PC-3 (cell line): ENCODE data around the gene PLEKHG3. TPM values are rescaled to one million over a fixed set of nuclear protein-coding genes. Genes with fewer than 3 reads are reported as not detected.

Experiments used
- ATAC-seq: fragments of 200-7000 bp; cut with Tn5 transposase; 2 replicates; pipeline ENCODE4 v1.9.1; 2020; ENCODE audit warnings: mild to moderate bottlenecking, moderate library complexity
- BruUV-seq: library from RNA; stranded (reverse); fragments of 400-500 nt; replicated peaks from 2 replicates; lab custom pipeline; 2021; lab: Mats Ljungman, UMichigan
- CTCF ChIA-PET: fragments of 300-600 bp; sonication (Branson Sonifier 250); formaldehyde crosslinking; loops from one replicate; lab custom pipeline; 2022; ENCODE audit warnings: antibody characterized with exemption; lab: Charles Lee
- POLR2A ChIA-PET: fragments of 300-600 bp; sonication (Branson Sonifier 250); formaldehyde crosslinking; loops from one replicate; lab custom pipeline; 2022; ENCODE audit warnings: antibody characterized with exemption; ENCODE audit not compliant: unreplicated experiment; lab: Charles Lee
- DNase-seq: peaks from one replicate; pipeline ENCODE4 v3.0.0-alpha.2; 2015
- H2AFZ ChIP-seq: fragments of 300-600 bp; sonication (generic); 2 replicates; pipeline ENCODE4 v1.6.0; 2016; ENCODE audit warnings: antibody characterized with exemption, low read length
- H3F3A ChIP-seq: fragments of 300-600 bp; sonication (generic); one replicate; pipeline ENCODE4 v1.6.0; 2017; ENCODE audit warnings: antibody characterized with exemption, low read length, control low read depth, mild to moderate bottlenecking; ENCODE audit not compliant: unreplicated experiment
- H3K27ac ChIP-seq: fragments of 300-600 bp; sonication (generic); 2 replicates; pipeline ENCODE4 v1.5.1; 2016; ENCODE audit warnings: mild to moderate bottlenecking, low read length
- H3K27me3 ChIP-seq: fragments of 300-600 bp; sonication (generic); 2 replicates; pipeline ENCODE4 v1.6.1; 2016; ENCODE audit warnings: low read length, mixed read lengths
- H3K36me3 ChIP-seq: fragments of 300-600 bp; sonication (generic); 2 replicates; pipeline ENCODE4 v1.6.1; 2016; ENCODE audit warnings: low read depth, mixed run types, low read length, mixed read lengths
- H3K4me1 ChIP-seq: fragments of 300-600 bp; sonication (generic); 2 replicates; pipeline ENCODE4 v1.5.1; 2016; ENCODE audit warnings: low read length; ENCODE audit not compliant: insufficient read depth
- H3K4me2 ChIP-seq: fragments of 300-600 bp; sonication (generic); 2 replicates; pipeline ENCODE4 v1.6.0; 2016; ENCODE audit warnings: low read length
- H3K4me3 ChIP-seq: fragments of 300-600 bp; sonication (generic); 2 replicates; pipeline ENCODE4 v1.5.1; 2016; ENCODE audit warnings: mild to moderate bottlenecking, low read length, mixed read lengths
- H3K79me2 ChIP-seq: fragments of 300-600 bp; sonication (generic); 2 replicates; pipeline ENCODE4 v1.6.1; 2017; ENCODE audit warnings: low read length, mixed read lengths
- H3K9ac ChIP-seq: fragments of 300-600 bp; sonication (generic); 2 replicates; pipeline ENCODE4 v1.6.0; 2016; ENCODE audit warnings: mild to moderate bottlenecking, low read length
- H3K9me2 ChIP-seq: fragments of 300-600 bp; sonication (generic); replicated peaks from 2 replicates; pipeline ENCODE4 v1.6.1; 2016; ENCODE audit warnings: mixed run types, low read length, mixed read lengths
- H3K9me3 ChIP-seq: fragments of 300-600 bp; sonication (generic); 2 replicates; pipeline ENCODE4 v1.6.1; 2016; ENCODE audit warnings: low read length, mixed read lengths
- H4K20me1 ChIP-seq: fragments of 300-600 bp; sonication (generic); 2 replicates; pipeline ENCODE4 v1.6.1; 2016; ENCODE audit warnings: low read length, mixed read lengths
- CTCF ChIP-seq: fragments of 300-600 bp; sonication (generic); conservative IDR thresholded peaks from 2 replicates; pipeline ENCODE4 v1.5.1; 2017; ENCODE audit warnings: antibody characterized with exemption, low read depth, mild to moderate bottlenecking, low read length
- EZH2 ChIP-seq: fragments of 300-600 bp; sonication (generic); IDR thresholded peaks from one replicate; pipeline ENCODE4 v1.6.1; 2017; ENCODE audit warnings: antibody characterized with exemption, mild to moderate bottlenecking, low read length; ENCODE audit not compliant: unreplicated experiment
- EZH2phosphoT487 ChIP-seq: fragments of 300-600 bp; sonication (generic); IDR thresholded peaks from 2 replicates; pipeline ENCODE4 v1.6.1; 2018; ENCODE audit warnings: mild to moderate bottlenecking, antibody characterized with exemption, low read length, borderline replicate concordance
- intact Hi-C: fragments of 100-400 bp; cut with micrococcal nuclease; formaldehyde crosslinking; loops from 2 replicates; pipeline ENCODE4 v1.9.0; 2023
- total RNA-seq: library from RNA; depleted of rRNA; stranded (reverse); fragments of >200 nt; gene quantifications from 2 replicates; pipeline ENCODE4 v1.2.3, GENCODE V29; 2014

PLEKHG3 gene
- total RNA-seq, 1 experiment from 2014 or later = 49.6 TPM

- TF ChIP-seq EZH2 = no peak
- no peak overlapping the region for H3K4me3 ChIP-seq
- H3K79me2 ChIP-seq = no peaks in the 10 kb centered on the region
- DNase-seq (no peak), ATAC-seq (no peak)
- CTCF ChIA-PET = no interaction called here
- H3K4me2 ChIP-seq = no peak overlapping the region
- no peaks in the 10 kb centered on the region for H4K20me1 ChIP-seq
- no peak overlapping the region for H3K27ac ChIP-seq
- no TSS peak for BruUV-seq
- no peaks in the 10 kb centered on the region for H3K4me1 ChIP-seq
- peaks cover 50% of the 10 kb centered on the region for H3K36me3 ChIP-seq
- H3K9me2 ChIP-seq = no peaks in the 10 kb centered on the region
- H3F3A ChIP-seq = no peaks in the 10 kb centered on the region
- intact Hi-C loops = no loop called here
- H3K27me3 ChIP-seq = no peaks in the 10 kb centered on the region
- POLR2A ChIA-PET = no interaction called here
- H3K9ac ChIP-seq = no peak overlapping the region
- H3K9me3 ChIP-seq = no peaks in the 10 kb centered on the region
- H2AFZ ChIP-seq = no peak overlapping the region
Measured at GRCh38 chr14:64737391-64738280, 33.4 kb downstream of the PLEKHG3 start.

GRCh38 chr14:64738281-64738804 lies 34.1 kb downstream of the PLEKHG3 start:
- no peak for TF ChIP-seq EZH2
- TF ChIP-seq EZH2phosphoT487 = no peak
- Histone ChIP-seq H3K9me2 (no peaks in the 10 kb centered on the region), H3K4me2 (no peak overlapping the region), H4K20me1 (no peaks in the 10 kb centered on the region), H3K9ac (no peak overlapping the region), H3K4me3 (no peak overlapping the region), H3K36me3 (peaks cover 53% of the 10 kb centered on the region), H3K9me3 (no peaks in the 10 kb centered on the region), H3F3A (no peaks in the 10 kb centered on the region), H3K4me1 (no peaks in the 10 kb centered on the region), H3K27me3 (no peaks in the 10 kb centered on the region), H3K27ac (no peak overlapping the region), H2AFZ (no peak overlapping the region), H3K79me2 (no peaks in the 10 kb centered on the region)
- ChIA-PET POLR2A (no interaction called here), CTCF (no interaction called here)
- intact Hi-C loops = no loop called here
- no peak for ATAC-seq
- BruUV-seq = no TSS peak
- no peak for DNase-seq

- DNase-seq = no peak
- H3K4me2 ChIP-seq = no peak overlapping the region
- no peak for ATAC-seq
- H2AFZ ChIP-seq = no peak overlapping the region
- H3K79me2 ChIP-seq = no peaks in the 10 kb centered on the region
- no TSS peak for BruUV-seq
- no peaks in the 10 kb centered on the region for H3K9me2 ChIP-seq
- no peaks in the 10 kb centered on the region for H3K27me3 ChIP-seq
- H3K27ac ChIP-seq = no peak overlapping the region
- ChIA-PET CTCF (no interaction called here), POLR2A (no interaction called here)
- H3K9ac ChIP-seq = no peak overlapping the region
- no peaks in the 10 kb centered on the region for H3F3A ChIP-seq
- H3K9me3 ChIP-seq = no peaks in the 10 kb centered on the region
- no peaks in the 10 kb centered on the region for H3K4me1 ChIP-seq
- TF ChIP-seq CTCF = no peak
- no peak for TF ChIP-seq EZH2
- no peak for TF ChIP-seq EZH2phosphoT487
- H4K20me1 ChIP-seq = no peaks in the 10 kb centered on the region
- intact Hi-C loops = no loop called here
- H3K36me3 ChIP-seq = peaks cover 59% of the 10 kb centered on the region
- no peak overlapping the region for H3K4me3 ChIP-seq
Measured at GRCh38 chr14:64741200-64741599, 37.0 kb downstream of the PLEKHG3 start.
